Trophoblast cell (in vitro differentiated cells and primary cell): Measurements from ENCODE around the gene GLYATL2.

Experiments
- DNase-seq, 2 donors: peaks; one replicate each; pipeline ENCODE4 v3.0.0-alpha.2; 2016
- H2AFZ ChIP-seq: 2 replicates; pipeline ENCODE4 v1.6.1; 2013; ENCODE audit warnings: low read length, moderate library complexity, mild to moderate bottlenecking; ENCODE audit not compliant: insufficient read depth, poor library complexity
- H2AK5ac ChIP-seq: 2 replicates; pipeline ENCODE4 v1.6.1; 2013; ENCODE audit warnings: mild to moderate bottlenecking, low read length
- H2BK120ac ChIP-seq: 2 replicates; pipeline ENCODE4 v1.6.1; 2013; ENCODE audit warnings: low read length, mild to moderate bottlenecking, moderate library complexity; ENCODE audit not compliant: insufficient read depth, poor library complexity
- H2BK12ac ChIP-seq: 2 replicates; pipeline ENCODE4 v1.6.1; 2013; ENCODE audit warnings: mild to moderate bottlenecking, low read length, moderate library complexity
- H2BK5ac ChIP-seq: 2 replicates; pipeline ENCODE4 v1.6.1; 2013; ENCODE audit warnings: low read length, low read depth, moderate library complexity, mild to moderate bottlenecking; ENCODE audit not compliant: poor library complexity
- H3K14ac ChIP-seq: 2 replicates; pipeline ENCODE4 v1.6.1; 2013; ENCODE audit warnings: mild to moderate bottlenecking, low read length
- H3K18ac ChIP-seq: 2 replicates; pipeline ENCODE4 v1.6.1; 2013; ENCODE audit warnings: mild to moderate bottlenecking, low read length
- H3K23ac ChIP-seq: 2 replicates; pipeline ENCODE4 v1.6.1; 2013; ENCODE audit warnings: low read length
- H3K27ac ChIP-seq: 2 replicates; pipeline ENCODE4 v1.5.1; 2013; ENCODE audit warnings: low read depth, mild to moderate bottlenecking, inconsistent platforms, low read length, moderate library complexity
- H3K27me3 ChIP-seq: 2 replicates; pipeline ENCODE4 v1.6.1; 2013; ENCODE audit warnings: inconsistent platforms, mild to moderate bottlenecking, low read length, moderate library complexity; ENCODE audit not compliant: insufficient read depth
- H3K36me3 ChIP-seq, 2 experiments: 1 replicate in 1 of 2; 2 replicates in 1 of 2; pipeline ENCODE4 v1.6.1; 2013; ENCODE audit warnings: low read length in 2 of 2, mild to moderate bottlenecking in 2 of 2, moderate library complexity in 1 of 2; ENCODE audit not compliant: insufficient read depth in 2 of 2, control insufficient read depth in 1 of 2
- H3K4ac ChIP-seq: 2 replicates; pipeline ENCODE4 v1.6.1; 2013; ENCODE audit warnings: low read depth, mild to moderate bottlenecking, low read length, moderate library complexity
- H3K4me1 ChIP-seq, 2 experiments: 1 replicate in 1 of 2; 2 replicates in 1 of 2; pipeline ENCODE4 v1.6.1; 2013; ENCODE audit warnings: low read length in 2 of 2, mild to moderate bottlenecking in 2 of 2, moderate library complexity in 1 of 2; ENCODE audit not compliant: insufficient read depth in 2 of 2, control insufficient read depth in 1 of 2
- H3K4me2 ChIP-seq: 2 replicates; pipeline ENCODE4 v1.6.1; 2013; ENCODE audit warnings: inconsistent platforms, mild to moderate bottlenecking, low read length, moderate library complexity
- H3K4me3 ChIP-seq: 2 replicates; pipeline ENCODE4 v1.5.1; 2013; ENCODE audit warnings: mild to moderate bottlenecking, low read depth, low read length, inconsistent platforms
- H3K79me1 ChIP-seq: one replicate; pipeline ENCODE4 v1.6.1; 2013; ENCODE audit warnings: low read length
- H3K79me2 ChIP-seq: 2 replicates; pipeline ENCODE4 v1.6.1; 2013; ENCODE audit warnings: low read length, mild to moderate bottlenecking; ENCODE audit not compliant: control insufficient read depth, insufficient read depth, poor library complexity
- H3K9ac ChIP-seq: 2 replicates; pipeline ENCODE4 v1.6.1; 2013; ENCODE audit warnings: mild to moderate bottlenecking, low read length
- H3K9me3 ChIP-seq: 2 replicates; pipeline ENCODE4 v1.6.1; 2013; ENCODE audit warnings: low read depth, mild to moderate bottlenecking, control low read depth, inconsistent platforms, low read length; ENCODE audit not compliant: insufficient read depth
- H4K12ac ChIP-seq: 2 replicates; pipeline ENCODE4 v1.6.1; 2013; ENCODE audit warnings: low read depth, mild to moderate bottlenecking, low read length, moderate library complexity
- H4K8ac ChIP-seq: 2 replicates; pipeline ENCODE4 v1.6.1; 2013; ENCODE audit warnings: low read depth, mild to moderate bottlenecking, low read length, moderate library complexity
- H4K91ac ChIP-seq: one replicate; pipeline ENCODE4 v1.6.1; 2013; ENCODE audit warnings: low read depth, mild to moderate bottlenecking, low read length, moderate library complexity
- WGBS: extraction: QIAGEN DNeasy Blood & Tissue Kit; methylation state at CpG from one replicate; pipeline ENCODE4 v1.1.7; 2013; ENCODE audit warnings: missing lambda C conversion rate; ENCODE audit not compliant: insufficient read length, insufficient coverage; ENCODE audit errors: extremely low coverage; 5-methylcytosine and 5-hydroxymethylcytosine counted together

GLYATL2 gene

DNA sequence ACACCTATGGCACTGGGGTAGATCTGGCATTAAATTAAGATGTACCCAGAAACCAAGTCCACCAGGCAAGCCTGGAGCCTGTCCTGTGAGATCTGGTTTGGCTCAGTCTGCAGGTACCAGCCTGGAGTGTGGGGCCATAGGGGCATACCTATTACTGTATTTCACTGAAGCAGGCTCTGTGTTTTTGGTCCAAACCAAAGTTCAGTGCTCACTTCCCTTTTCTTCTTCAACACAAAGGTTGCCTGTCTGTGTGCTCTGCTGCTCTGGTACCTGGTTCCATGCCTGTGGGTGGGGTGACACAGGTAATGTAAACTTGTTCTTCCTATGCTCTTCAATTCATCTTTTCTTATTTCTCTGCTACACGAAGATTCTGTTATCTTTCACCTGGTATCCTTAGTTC, 19.8 kb upstream of the GLYATL2 start:
- no CpG with 5 or more reads among the region's 1 CpG for WGBS
- Histone ChIP-seq H3K4ac (no peak overlapping the region), H4K12ac (no peak overlapping the region), H3K27me3 (no peaks in the 10 kb centered on the region), H3K4me3 (no peak overlapping the region), H3K18ac (no peak overlapping the region), H2BK12ac (no peak overlapping the region), H4K8ac (no peak overlapping the region), H3K23ac (no peak overlapping the region), H3K27ac (no peak overlapping the region), H3K14ac (no peak overlapping the region), H3K36me3 (no peaks in the 10 kb centered on the region), H3K79me1 (no peaks in the 10 kb centered on the region), H2BK120ac (no peak overlapping the region), H3K4me1 (no peaks in the 10 kb centered on the region), H2AFZ (no peak overlapping the region), H2BK5ac (no peak overlapping the region), H4K91ac (no peak overlapping the region), H3K4me2 (no peak overlapping the region), H3K9me3 (peaks cover 19% of the 10 kb centered on the region), H3K9ac (no peak overlapping the region), H3K79me2 (no peaks in the 10 kb centered on the region), H2AK5ac (no peak overlapping the region)
- DNase-seq: no peak

DNA sequence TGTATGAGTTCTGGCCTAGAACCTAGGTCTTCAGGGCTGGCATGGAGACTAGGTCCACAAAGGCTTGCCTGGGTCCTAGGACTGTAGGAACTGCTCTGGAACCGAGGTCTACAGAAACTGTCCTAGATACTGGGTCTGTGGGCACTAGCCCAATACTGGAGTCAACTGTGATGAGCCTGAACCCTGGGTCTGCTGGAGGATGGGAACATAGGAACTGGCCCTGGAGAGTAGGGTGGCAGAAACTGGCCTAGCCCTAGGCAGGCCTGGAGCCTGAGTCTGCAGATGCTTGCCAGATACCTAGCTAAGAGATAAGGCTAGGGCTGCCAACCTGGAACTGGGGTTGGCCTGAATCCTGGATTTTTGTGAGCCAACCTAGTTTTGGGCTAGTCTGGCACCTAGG, 19.2 kb upstream of the GLYATL2 start:
- no peak overlapping the region for H4K12ac ChIP-seq
- DNase-seq: no peak

DNA sequence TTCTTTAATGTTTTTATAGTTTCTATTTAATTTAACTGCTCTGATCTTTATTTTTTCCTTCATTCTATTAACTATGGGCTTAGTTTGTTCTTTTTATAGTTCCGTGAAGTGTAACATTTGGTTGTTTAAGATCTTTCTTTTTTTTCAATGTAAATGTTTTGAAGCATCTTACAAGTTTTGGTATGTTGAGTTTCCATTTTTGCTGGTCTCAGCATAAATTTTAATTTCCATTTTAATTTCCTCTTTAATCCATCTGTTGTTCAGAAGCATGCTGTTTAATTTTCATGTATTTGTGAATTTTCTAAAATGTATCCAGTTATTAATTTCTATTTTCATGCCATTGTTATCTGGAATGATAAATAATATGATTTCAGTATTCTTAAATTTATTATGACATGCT, 17.0 kb upstream of the GLYATL2 start:
- no peaks in the 10 kb centered on the region for H3K79me2 ChIP-seq

More for the DNA sequence above, 19.2 kb upstream of the GLYATL2 start:
- no peaks in the 10 kb centered on the region for H3K79me1 ChIP-seq
- no peak overlapping the region for H2BK120ac ChIP-seq
- no peak overlapping the region for H4K91ac ChIP-seq
- H2BK12ac ChIP-seq: no peak overlapping the region
- H3K9me3 ChIP-seq: peaks cover 19% of the 10 kb centered on the region
- no peak overlapping the region for H2BK5ac ChIP-seq
- H3K27ac ChIP-seq: no peak overlapping the region
- H4K8ac ChIP-seq: no peak overlapping the region
- H3K9ac ChIP-seq: no peak overlapping the region
- H3K79me2 ChIP-seq: no peaks in the 10 kb centered on the region
- H3K27me3 ChIP-seq: no peaks in the 10 kb centered on the region
- no peaks in the 10 kb centered on the region for H3K36me3 ChIP-seq
- no peak overlapping the region for H3K4me2 ChIP-seq
- H2AK5ac ChIP-seq: no peak overlapping the region
- no peak overlapping the region for H2AFZ ChIP-seq
- H3K4ac ChIP-seq: no peak overlapping the region
- no peak overlapping the region for H3K18ac ChIP-seq
- H3K23ac ChIP-seq: no peak overlapping the region
- no CpG with 5 or more reads among the region's 1 CpG for WGBS
- H3K4me3 ChIP-seq: no peak overlapping the region
- no peak overlapping the region for H3K14ac ChIP-seq
- no peaks in the 10 kb centered on the region for H3K4me1 ChIP-seq

DNA sequence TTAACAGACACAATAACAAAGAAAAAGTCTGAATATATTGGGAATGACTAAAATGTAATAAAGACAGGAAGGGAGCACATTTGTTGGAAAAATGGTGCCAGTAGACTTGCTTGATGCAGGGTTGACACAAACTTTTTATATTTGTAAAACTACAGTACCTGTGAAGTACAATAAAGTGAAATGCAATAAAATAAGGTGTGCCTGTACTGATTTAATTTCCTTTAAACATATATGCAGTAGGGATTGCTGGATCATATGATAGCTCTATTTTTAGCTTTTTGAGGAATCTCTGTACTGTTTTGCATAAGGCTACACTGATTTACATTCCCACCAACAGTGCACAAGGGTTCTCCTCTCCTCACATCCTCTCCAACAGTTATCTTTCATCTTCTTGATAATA, 12.3 kb upstream of the GLYATL2 start:
- Histone ChIP-seq H4K12ac (no peak overlapping the region), H3K18ac (no peak overlapping the region), H3K4me1 (no peaks in the 10 kb centered on the region)

More for the DNA sequence above, 17.0 kb upstream of the GLYATL2 start:
- no peak overlapping the region for H3K4ac ChIP-seq
- no peak overlapping the region for H3K18ac ChIP-seq
- no peak overlapping the region for H3K9ac ChIP-seq
- no CpG with 5 or more reads among the region's 1 CpG for WGBS
- no peak overlapping the region for H2BK12ac ChIP-seq
- H3K4me3 ChIP-seq: no peak overlapping the region
- H3K27me3 ChIP-seq: no peaks in the 10 kb centered on the region
- peaks cover 16% of the 10 kb centered on the region for H3K9me3 ChIP-seq
- no peak overlapping the region for H4K8ac ChIP-seq
- H3K79me1 ChIP-seq: no peaks in the 10 kb centered on the region
- no peak overlapping the region for H3K4me2 ChIP-seq
- no peak overlapping the region for H3K27ac ChIP-seq
- H2AFZ ChIP-seq: no peak overlapping the region
- no peak overlapping the region for H3K23ac ChIP-seq
- H4K12ac ChIP-seq: no peak overlapping the region
- no peaks in the 10 kb centered on the region for H3K36me3 ChIP-seq
- DNase-seq: no peak
- no peak overlapping the region for H2AK5ac ChIP-seq
- no peak overlapping the region for H2BK5ac ChIP-seq
- H4K91ac ChIP-seq: no peak overlapping the region
- no peaks in the 10 kb centered on the region for H3K4me1 ChIP-seq
- no peak overlapping the region for H3K14ac ChIP-seq
- no peak overlapping the region for H2BK120ac ChIP-seq

More for the DNA sequence above, 12.3 kb upstream of the GLYATL2 start:
- Histone ChIP-seq H3K23ac (no peak overlapping the region), H3K36me3 (no peaks in the 10 kb centered on the region), H3K9me3 (peaks cover 3% of the 10 kb centered on the region), H3K4ac (no peak overlapping the region), H3K79me1 (no peaks in the 10 kb centered on the region), H3K27me3 (no peaks in the 10 kb centered on the region), H4K8ac (no peak overlapping the region), H2BK5ac (no peak overlapping the region), H2BK12ac (no peak overlapping the region), H2AFZ (no peak overlapping the region), H2BK120ac (no peak overlapping the region), H3K14ac (no peak overlapping the region), H3K9ac (no peak overlapping the region), H3K4me2 (no peak overlapping the region), H4K91ac (no peak overlapping the region), H3K79me2 (no peaks in the 10 kb centered on the region), H2AK5ac (no peak overlapping the region), H3K27ac (no peak overlapping the region), H3K4me3 (no peak overlapping the region)
- no peak for DNase-seq
